ENCODE results near the gene CALD1. TPM values are rescaled to one million over a fixed set of nuclear protein-coding genes. Genes with fewer than 3 reads are reported as not detected.

The CALD1 gene
- total RNA-seq, 1 experiment from 2014 or later, result 107 TPM

DNA sequence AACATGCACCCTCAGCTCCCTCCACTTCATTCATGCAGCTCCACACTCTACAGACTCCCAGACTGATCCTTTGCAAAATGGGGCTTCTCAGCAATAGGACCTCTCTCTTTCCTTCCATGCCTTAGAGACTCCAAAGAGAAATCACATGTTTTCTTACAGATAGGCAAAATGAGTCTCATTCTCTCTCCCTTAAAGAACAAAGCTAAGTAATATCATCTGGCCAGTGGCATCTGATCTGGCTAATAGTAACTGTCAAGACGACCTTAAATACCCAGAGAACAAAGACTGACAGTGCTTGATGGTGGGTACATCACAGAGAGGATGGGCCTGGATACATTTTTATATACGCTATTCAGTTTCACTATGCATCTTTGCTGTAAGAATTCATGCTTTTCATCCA is 43.1 kb upstream of the CALD1 start:
- Histone ChIP-seq H2BK5ac (ENCODE audit: insufficient read length, low read length) (no peak overlapping the region), H3T11ph (ENCODE audit: low read length) (no peak overlapping the region), H3K4me1 (ENCODE audit: insufficient read depth, low read length) (no peaks in the 10 kb centered on the region), H2BK120ac (ENCODE audit: low read depth, low read length, poor library complexity, severe bottlenecking) (no peak overlapping the region), H3K18ac (ENCODE audit: insufficient read length, low read depth, low read length) (no peak overlapping the region), H2BK20ac (ENCODE audit: low read depth, low read length, poor library complexity, severe bottlenecking) (no peak overlapping the region), H3K27ac (ENCODE audit: insufficient read length, low read depth, low read length) (no peak overlapping the region), H3K23ac (ENCODE audit: insufficient read length, low read depth, low read length) (no peak overlapping the region), H3K79me1 (ENCODE audit: insufficient read depth, low read depth, low read length, poor library complexity, severe bottlenecking) (no peaks in the 10 kb centered on the region), H2BK12ac (ENCODE audit: insufficient read length, low read depth, low read length) (no peak overlapping the region), H3K9ac (ENCODE audit: extremely low read depth, insufficient read length, low read length) (no peak overlapping the region), H3K4ac (ENCODE audit: low read depth, low read length) (no peak overlapping the region), H2BK15ac (ENCODE audit: low read depth, low read length) (no peak overlapping the region), H3K56ac (ENCODE audit: insufficient read length, low read depth, low read length) (no peak overlapping the region), H3K27me3 (ENCODE audit: insufficient read depth, low read length) (no peaks in the 10 kb centered on the region), H4K8ac (replicated peaks; ENCODE audit: insufficient read length, low read depth, low read length) (no peak overlapping the region), H3K23me2 (ENCODE audit: insufficient read length, low read depth, low read length, poor library complexity, severe bottlenecking) (no peaks in the 10 kb centered on the region), H4K20me1 (ENCODE audit: control insufficient read depth, insufficient read depth, insufficient read length) (no peaks in the 10 kb centered on the region), H3K9me3 (ENCODE audit: control insufficient read depth, low read depth, low read length) (no peaks in the 10 kb centered on the region), H4K91ac (ENCODE audit: insufficient read length, low read depth, low read length) (no peak overlapping the region), H2AFZ (ENCODE audit: low read length) (no peak overlapping the region), H3K4me2 (ENCODE audit: insufficient read depth, insufficient read length, low read length) (no peak overlapping the region), H3K79me2 (ENCODE audit: insufficient read depth, low read length) (no peaks in the 10 kb centered on the region), H3K14ac (ENCODE audit: insufficient read depth, low read length) (no peak overlapping the region), H4K5ac (ENCODE audit: insufficient read length, low read depth, low read length) (no peak overlapping the region), H2AK5ac (ENCODE audit: insufficient read length, low read length) (no peak overlapping the region)
- no peak overlapping the region for H3K27ac Mint-ChIP-seq
- no CpG with 5 or more reads among the region's 2 CpGs for WGBS (ENCODE audit: extremely low coverage, insufficient read length, low lambda C conversion rate)
- TF ChIP-seq, protein P1, sequence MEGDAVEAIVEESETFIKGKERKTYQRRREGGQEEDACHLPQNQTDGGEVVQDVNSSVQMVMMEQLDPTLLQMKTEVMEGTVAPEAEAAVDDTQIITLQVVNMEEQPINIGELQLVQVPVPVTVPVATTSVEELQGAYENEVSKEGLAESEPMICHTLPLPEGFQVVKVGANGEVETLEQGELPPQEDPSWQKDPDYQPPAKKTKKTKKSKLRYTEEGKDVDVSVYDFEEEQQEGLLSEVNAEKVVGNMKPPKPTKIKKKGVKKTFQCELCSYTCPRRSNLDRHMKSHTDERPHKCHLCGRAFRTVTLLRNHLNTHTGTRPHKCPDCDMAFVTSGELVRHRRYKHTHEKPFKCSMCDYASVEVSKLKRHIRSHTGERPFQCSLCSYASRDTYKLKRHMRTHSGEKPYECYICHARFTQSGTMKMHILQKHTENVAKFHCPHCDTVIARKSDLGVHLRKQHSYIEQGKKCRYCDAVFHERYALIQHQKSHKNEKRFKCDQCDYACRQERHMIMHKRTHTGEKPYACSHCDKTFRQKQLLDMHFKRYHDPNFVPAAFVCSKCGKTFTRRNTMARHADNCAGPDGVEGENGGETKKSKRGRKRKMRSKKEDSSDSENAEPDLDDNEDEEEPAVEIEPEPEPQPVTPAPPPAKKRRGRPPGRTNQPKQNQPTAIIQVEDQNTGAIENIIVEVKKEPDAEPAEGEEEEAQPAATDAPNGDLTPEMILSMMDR (conservative IDR thresholded peaks at IDR 0.05), result no peak
- H3K9me3 Mint-ChIP-seq, result no peaks in the 10 kb centered on the region
- no peaks in the 10 kb centered on the region for H3K36me3 Mint-ChIP-seq (ENCODE audit: insufficient read depth in 1 of 3, low read depth in 3 of 3)
- H3K27me3 Mint-ChIP-seq (ENCODE audit: low read depth), result no peaks in the 10 kb centered on the region
- no peak for DNase-seq
- no peaks in the 10 kb centered on the region for H3K4me1 Mint-ChIP-seq
- no peak overlapping the region for H3K4me3 Mint-ChIP-seq

Data from H9 (cell line).